DOHH2 (cell line): ENCODE measurements around the gene GPHN.

Source experiments
- H3F3A ChIP-seq: fragments of 200-600 bp; sonication (generic), shearing (Covaris generic); 2 replicates; pipeline ENCODE4 v1.6.0; 2016; ENCODE audit warnings: antibody characterized with exemption, mild to moderate bottlenecking; ENCODE audit not compliant: control insufficient read depth, insufficient read depth
- H3K27ac ChIP-seq: fragments of 200-600 bp; sonication (generic); 2 replicates; pipeline ENCODE4 v1.5.1; 2014; ENCODE audit warnings: low read depth, mild to moderate bottlenecking, low read length, moderate library complexity
- H3K27me3 ChIP-seq: fragments of 200-600 bp; sonication (generic); 2 replicates; pipeline ENCODE4 v1.6.1; 2014; ENCODE audit warnings: mild to moderate bottlenecking, low read length, mixed read lengths; ENCODE audit not compliant: control insufficient read depth
- H3K36me3 ChIP-seq: fragments of 200-600 bp; sonication (generic); 2 replicates; pipeline ENCODE4 v1.6.1; 2014; ENCODE audit warnings: mild to moderate bottlenecking, low read length, moderate library complexity, mixed read lengths; ENCODE audit not compliant: control insufficient read depth
- H3K4me1 ChIP-seq: fragments of 200-600 bp; sonication (generic); 2 replicates; pipeline ENCODE4 v1.6.1; 2014; ENCODE audit warnings: mild to moderate bottlenecking, low read length, mixed read lengths; ENCODE audit not compliant: control insufficient read depth
- H3K4me2 ChIP-seq: fragments of 200-600 bp; sonication (generic); 2 replicates; pipeline ENCODE4 v1.6.0; 2014; ENCODE audit warnings: mild to moderate bottlenecking, low read length, moderate library complexity
- H3K4me3 ChIP-seq: fragments of 200-600 bp; sonication (generic); 2 replicates; pipeline ENCODE4 v1.5.1; 2014; ENCODE audit warnings: mild to moderate bottlenecking, low read length, mixed read lengths
- H3K79me2 ChIP-seq: fragments of 200-600 bp; sonication (generic); 2 replicates; pipeline ENCODE4 v1.6.1; 2014; ENCODE audit warnings: mild to moderate bottlenecking, low read length, mixed read lengths; ENCODE audit not compliant: control insufficient read depth
- H3K9me2 ChIP-seq: fragments of 200-600 bp; sonication (generic); replicated peaks from 2 replicates; pipeline ENCODE4 v1.6.1; 2014; ENCODE audit warnings: mild to moderate bottlenecking, low read length, mixed read lengths; ENCODE audit not compliant: control insufficient read depth
- H3K9me3 ChIP-seq: fragments of 200-600 bp; sonication (generic); 2 replicates; pipeline ENCODE4 v1.6.1; 2014; ENCODE audit warnings: antibody characterized with exemption, low read length, mixed read lengths; ENCODE audit not compliant: control insufficient read depth, insufficient read depth
- H4K20me1 ChIP-seq: fragments of 200-600 bp; sonication (generic); 2 replicates; pipeline ENCODE4 v1.6.0; 2014; ENCODE audit warnings: low read depth, mild to moderate bottlenecking, antibody characterized with exemption, low read length, moderate library complexity; ENCODE audit not compliant: control insufficient read depth, insufficient read depth
- EZH2phosphoT487 ChIP-seq: fragments of 200-600 bp; sonication (generic); IDR thresholded peaks from 2 replicates; pipeline ENCODE4 v1.6.1; 2017; ENCODE audit warnings: borderline replicate concordance, mild to moderate bottlenecking, antibody characterized with exemption, low read length, moderate library complexity, mixed read lengths
- TF ChIP-seq, protein P1 (sequence below): fragments of 200-600 bp; sonication (generic); IDR thresholded peaks from one replicate; pipeline ENCODE4 v1.5.1; 2014; ENCODE audit warnings: antibody characterized with exemption, mild to moderate bottlenecking, low read depth, low read length; ENCODE audit not compliant: poor library complexity, severe bottlenecking

The GPHN gene

DNA sequence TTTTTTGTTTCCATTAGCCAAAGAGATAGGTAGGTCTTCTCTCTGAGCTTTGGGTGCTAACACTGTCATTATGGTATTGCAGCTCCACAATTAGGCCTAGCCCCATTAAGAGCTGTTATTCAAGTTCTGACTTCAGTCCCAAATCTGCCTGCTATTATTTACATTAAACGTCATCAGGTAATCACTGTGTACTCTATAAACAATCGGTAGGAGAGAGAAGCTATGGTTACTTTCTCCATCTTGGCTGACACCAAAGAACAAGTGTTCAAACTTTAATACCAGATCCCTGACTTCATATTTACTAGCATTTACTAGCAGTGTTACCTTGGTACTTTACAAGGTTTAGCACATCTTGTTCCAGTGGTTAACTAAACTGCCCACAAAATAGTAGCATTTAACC, 376.2 kb downstream of the GPHN start:
- Histone ChIP-seq H3K9me2 (no peaks in the 10 kb centered on the region), H3K36me3 (peaks cover 5% of the 10 kb centered on the region; the same call in 1 of the 2 replicates), H3K9me3 (peaks cover 4% of the 10 kb centered on the region; the same call in 1 of the 2 replicates), H3K79me2 (no peaks in the 10 kb centered on the region), H3F3A (no peaks in the 10 kb centered on the region), H4K20me1 (no peaks in the 10 kb centered on the region), H3K4me1 (no peaks in the 10 kb centered on the region), H3K27ac (no peak overlapping the region), H3K4me2 (no peak overlapping the region), H3K27me3 (no peaks in the 10 kb centered on the region), H3K4me3 (no peak overlapping the region)
- TF ChIP-seq, protein P1, sequence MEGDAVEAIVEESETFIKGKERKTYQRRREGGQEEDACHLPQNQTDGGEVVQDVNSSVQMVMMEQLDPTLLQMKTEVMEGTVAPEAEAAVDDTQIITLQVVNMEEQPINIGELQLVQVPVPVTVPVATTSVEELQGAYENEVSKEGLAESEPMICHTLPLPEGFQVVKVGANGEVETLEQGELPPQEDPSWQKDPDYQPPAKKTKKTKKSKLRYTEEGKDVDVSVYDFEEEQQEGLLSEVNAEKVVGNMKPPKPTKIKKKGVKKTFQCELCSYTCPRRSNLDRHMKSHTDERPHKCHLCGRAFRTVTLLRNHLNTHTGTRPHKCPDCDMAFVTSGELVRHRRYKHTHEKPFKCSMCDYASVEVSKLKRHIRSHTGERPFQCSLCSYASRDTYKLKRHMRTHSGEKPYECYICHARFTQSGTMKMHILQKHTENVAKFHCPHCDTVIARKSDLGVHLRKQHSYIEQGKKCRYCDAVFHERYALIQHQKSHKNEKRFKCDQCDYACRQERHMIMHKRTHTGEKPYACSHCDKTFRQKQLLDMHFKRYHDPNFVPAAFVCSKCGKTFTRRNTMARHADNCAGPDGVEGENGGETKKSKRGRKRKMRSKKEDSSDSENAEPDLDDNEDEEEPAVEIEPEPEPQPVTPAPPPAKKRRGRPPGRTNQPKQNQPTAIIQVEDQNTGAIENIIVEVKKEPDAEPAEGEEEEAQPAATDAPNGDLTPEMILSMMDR, result no peak
- TF ChIP-seq EZH2phosphoT487, result no peak

DNA sequence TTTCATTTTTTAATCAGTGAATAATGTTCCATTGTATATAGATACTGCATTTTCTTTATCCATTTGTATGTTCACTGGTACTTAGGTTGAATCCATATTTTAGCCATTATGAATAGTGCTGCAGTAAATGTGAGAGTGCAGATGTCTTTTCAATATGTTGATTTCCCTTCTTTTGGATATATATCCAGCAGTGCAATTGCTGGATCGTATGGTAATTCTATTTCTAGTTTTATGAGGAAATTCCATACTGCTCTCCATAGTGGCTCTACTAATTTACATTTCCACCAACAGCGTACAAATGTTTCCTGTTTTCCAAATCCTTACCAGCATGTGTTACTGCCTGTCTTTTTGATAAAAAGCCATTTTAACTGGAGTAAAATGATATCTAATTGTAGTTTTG, 392.8 kb downstream of the GPHN start:
- peaks cover 4% of the 10 kb centered on the region; the same call in 1 of the 2 replicates for H3K9me3 ChIP-seq
- no peaks in the 10 kb centered on the region for H4K20me1 ChIP-seq
- no peaks in the 10 kb centered on the region for H3K4me1 ChIP-seq
- no peaks in the 10 kb centered on the region for H3K9me2 ChIP-seq
- no peak overlapping the region for H3K4me2 ChIP-seq
- no peak overlapping the region for H3K27ac ChIP-seq
- H3K27me3 ChIP-seq, result no peaks in the 10 kb centered on the region
- no peaks in the 10 kb centered on the region; the same call in 1 of the 2 replicates for H3K36me3 ChIP-seq
- H3K79me2 ChIP-seq, result no peaks in the 10 kb centered on the region
- H3K4me3 ChIP-seq, result no peak overlapping the region
- TF ChIP-seq, protein P1, result no peak
- no peak for TF ChIP-seq EZH2phosphoT487
- no peaks in the 10 kb centered on the region for H3F3A ChIP-seq

DNA sequence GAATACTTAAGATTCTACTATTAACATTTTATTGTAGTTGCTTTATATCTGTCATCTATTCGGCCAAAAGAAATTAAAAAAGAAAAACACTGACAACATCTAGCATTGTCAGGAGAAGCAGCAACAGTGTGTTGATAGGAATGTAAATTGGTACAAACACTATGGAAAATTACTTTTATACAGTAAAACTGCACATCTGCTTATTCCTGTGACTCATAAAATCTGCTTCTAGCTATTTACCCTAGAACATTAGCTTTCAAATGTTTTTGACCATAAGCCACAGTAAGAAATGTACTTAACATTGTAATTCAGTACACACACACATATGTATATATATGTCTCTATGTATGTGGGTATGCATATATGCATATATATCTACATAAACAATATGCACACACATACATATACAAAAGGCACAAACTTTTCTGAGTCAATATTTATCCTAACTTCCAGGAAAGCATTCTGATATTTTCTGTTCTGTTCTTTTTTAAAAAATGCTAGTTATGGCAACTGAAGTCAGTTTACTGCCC, 402.4 kb downstream of the GPHN start:
- no peak overlapping the region for H3K27ac ChIP-seq
- H3K4me1 ChIP-seq, result no peaks in the 10 kb centered on the region
- no peaks in the 10 kb centered on the region for H3K27me3 ChIP-seq
- no peaks in the 10 kb centered on the region for H3F3A ChIP-seq
- no peaks in the 10 kb centered on the region for H3K9me3 ChIP-seq
- no peaks in the 10 kb centered on the region for H3K36me3 ChIP-seq
- H4K20me1 ChIP-seq, result no peaks in the 10 kb centered on the region
- H3K79me2 ChIP-seq, result no peaks in the 10 kb centered on the region
- no peak for TF ChIP-seq EZH2phosphoT487
- TF ChIP-seq, protein P1, result no peak
- H3K4me2 ChIP-seq, result no peak overlapping the region
- no peaks in the 10 kb centered on the region for H3K9me2 ChIP-seq
- H3K4me3 ChIP-seq, result no peak overlapping the region

DNA sequence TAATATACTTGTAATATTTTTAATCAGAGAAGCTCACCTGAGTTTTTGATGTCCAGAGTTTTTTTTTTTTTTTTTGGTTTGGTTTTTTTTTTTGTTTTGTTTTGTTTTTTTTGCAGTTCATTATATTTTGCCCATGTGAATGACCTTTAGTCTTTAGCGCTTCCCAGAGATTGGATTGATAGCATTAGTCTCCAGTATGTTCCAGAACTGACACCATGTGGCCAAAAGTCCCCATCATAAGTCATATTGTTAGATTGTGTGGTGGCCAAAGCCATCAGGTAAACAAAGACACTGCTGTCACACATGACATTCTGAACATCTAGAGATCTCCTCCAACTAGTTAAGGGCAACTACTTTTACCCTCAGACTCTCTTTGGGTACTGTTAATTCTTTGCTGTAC, 408.5 kb downstream of the GPHN start:
- TF ChIP-seq EZH2phosphoT487, result no peak
- TF ChIP-seq, protein P1, result no peak
- Histone ChIP-seq H3K79me2 (no peaks in the 10 kb centered on the region), H3K4me2 (no peak overlapping the region), H3K4me1 (no peaks in the 10 kb centered on the region), H3K27me3 (no peaks in the 10 kb centered on the region), H4K20me1 (no peaks in the 10 kb centered on the region), H3K9me3 (no peaks in the 10 kb centered on the region), H3F3A (no peaks in the 10 kb centered on the region), H3K36me3 (0 out of 2 replicates have a peak, but pooled peaks cover 3% of the 10 kb centered on the region), H3K4me3 (no peak overlapping the region), H3K9me2 (no peaks in the 10 kb centered on the region), H3K27ac (no peak overlapping the region)
